GM04504 (cell line): ENCODE results near the gene LCE3B.

Experiments
- DNase-seq: peaks from one replicate; pipeline ENCODE4 v3.0.0-alpha.2; 2012; ENCODE audit warnings: low read depth

Gene LCE3B

GRCh38 chr1:152658649-152659048 lies 45.0 kb downstream of the LCE3B start:
- no peak for DNase-seq

GRCh38 chr1:152663098-152663497 lies 49.5 kb downstream of the LCE3B start, which contains the start of gene LCE2D:
Gene LCE2D (plus strand): TSS chr1:152663380. CDS start chr1:152664106, 726 bp downstream.
- DNase-seq = no peak
